A673 (cell line): Measurements from ENCODE around the gene RCBTB2.

Experiments used
- EZH2 ChIP-seq: fragments of 200-600 bp; sonication (generic); IDR thresholded peaks from 2 replicates; pipeline ENCODE4 v1.6.1; 2017; ENCODE audit warnings: borderline replicate concordance, low read depth, mild to moderate bottlenecking, mixed read lengths, antibody characterized with exemption, low read length; ENCODE audit not compliant: poor library complexity, severe bottlenecking
- TF ChIP-seq, protein P1 (sequence below): fragments of 300-800, 200-600 bp; sonication (generic); conservative IDR thresholded peaks from 2 replicates; pipeline ENCODE4 v1.5.1; 2017; ENCODE audit warnings: low read depth, mild to moderate bottlenecking, antibody characterized with exemption, low read length, moderate library complexity, mixed read lengths

DNA sequence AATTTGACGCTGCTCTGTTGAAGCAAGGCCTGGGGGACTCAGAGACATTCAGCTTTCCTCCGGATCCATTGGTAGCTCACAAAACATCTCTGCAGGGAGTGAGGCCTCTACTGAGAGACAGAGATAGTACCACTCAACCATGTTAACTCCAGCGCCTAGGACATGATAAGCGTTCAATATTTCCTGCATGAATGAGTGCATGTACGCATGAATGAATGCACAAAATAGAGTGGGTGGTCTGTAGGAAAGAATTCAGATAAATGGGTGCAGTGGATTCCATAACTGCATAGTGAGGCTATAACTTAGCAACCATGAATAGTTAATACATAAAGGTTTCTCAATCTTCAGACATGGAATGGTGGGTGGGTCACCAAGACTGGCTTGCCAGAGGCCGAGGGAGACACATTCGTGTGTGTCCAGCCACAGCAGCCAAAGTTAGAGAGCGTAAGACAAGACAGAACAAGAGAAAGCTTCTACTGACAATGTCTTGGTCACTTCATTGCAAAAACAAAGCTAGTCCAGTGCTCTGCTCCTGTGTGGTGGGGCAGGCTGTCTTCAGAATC lies 36.3 kb upstream of the RCBTB2 start:
- TF ChIP-seq, protein P1, sequence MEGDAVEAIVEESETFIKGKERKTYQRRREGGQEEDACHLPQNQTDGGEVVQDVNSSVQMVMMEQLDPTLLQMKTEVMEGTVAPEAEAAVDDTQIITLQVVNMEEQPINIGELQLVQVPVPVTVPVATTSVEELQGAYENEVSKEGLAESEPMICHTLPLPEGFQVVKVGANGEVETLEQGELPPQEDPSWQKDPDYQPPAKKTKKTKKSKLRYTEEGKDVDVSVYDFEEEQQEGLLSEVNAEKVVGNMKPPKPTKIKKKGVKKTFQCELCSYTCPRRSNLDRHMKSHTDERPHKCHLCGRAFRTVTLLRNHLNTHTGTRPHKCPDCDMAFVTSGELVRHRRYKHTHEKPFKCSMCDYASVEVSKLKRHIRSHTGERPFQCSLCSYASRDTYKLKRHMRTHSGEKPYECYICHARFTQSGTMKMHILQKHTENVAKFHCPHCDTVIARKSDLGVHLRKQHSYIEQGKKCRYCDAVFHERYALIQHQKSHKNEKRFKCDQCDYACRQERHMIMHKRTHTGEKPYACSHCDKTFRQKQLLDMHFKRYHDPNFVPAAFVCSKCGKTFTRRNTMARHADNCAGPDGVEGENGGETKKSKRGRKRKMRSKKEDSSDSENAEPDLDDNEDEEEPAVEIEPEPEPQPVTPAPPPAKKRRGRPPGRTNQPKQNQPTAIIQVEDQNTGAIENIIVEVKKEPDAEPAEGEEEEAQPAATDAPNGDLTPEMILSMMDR = no peak
- no peak for TF ChIP-seq EZH2
